IPS DF 6.9 (cell line): ENCODE results near the gene CCDC106.

Experiments
- DNase-seq: peaks from one replicate; pipeline ENCODE4 v3.0.0-alpha.2; 2013; ENCODE audit warnings: low read depth, low spot score
- H3K27ac ChIP-seq: one replicate; pipeline ENCODE4 v1.5.1; 2013; ENCODE audit warnings: low read length, control low read depth
- H3K27me3 ChIP-seq: 2 replicates; pipeline ENCODE4 v1.6.1; 2013; ENCODE audit warnings: mild to moderate bottlenecking, low read length; ENCODE audit not compliant: control insufficient read depth, insufficient read depth
- H3K36me3 ChIP-seq: 2 replicates; pipeline ENCODE4 v1.6.1; 2013; ENCODE audit warnings: low read length; ENCODE audit not compliant: control insufficient read depth, insufficient read depth
- H3K4me1 ChIP-seq: 2 replicates; pipeline ENCODE4 v1.6.1; 2013; ENCODE audit warnings: low read length; ENCODE audit not compliant: control insufficient read depth, insufficient read depth
- H3K4me3 ChIP-seq: 2 replicates; pipeline ENCODE4 v1.5.1; 2013; ENCODE audit warnings: mild to moderate bottlenecking, low read length
- H3K9me3 ChIP-seq: 2 replicates; pipeline ENCODE4 v1.6.1; 2013; ENCODE audit warnings: low read length, inconsistent platforms; ENCODE audit not compliant: control insufficient read depth, insufficient read depth
- WGBS: extraction: QIAGEN DNeasy Blood & Tissue Kit; methylation state at CpG from one replicate; pipeline ENCODE4 v1.1.7; 2013; ENCODE audit warnings: mixed read lengths, missing lambda C conversion rate; ENCODE audit not compliant: insufficient read length, insufficient coverage; 5-methylcytosine and 5-hydroxymethylcytosine counted together

CCDC106 gene

GRCh38 chr19:55670280-55671053 lies 22.5 kb downstream of the CCDC106 start:
- Histone ChIP-seq H3K9me3 (no peaks in the 10 kb centered on the region), H3K27ac (no peak overlapping the region), H3K36me3 (peaks cover 43% of the 10 kb centered on the region), H3K4me3 (no peak overlapping the region), H3K4me1 (no peaks in the 10 kb centered on the region), H3K27me3 (no peaks in the 10 kb centered on the region)
- WGBS, result no CpG with 5 or more reads among the region's 23 CpGs
- no peak for DNase-seq

GRCh38 chr19:55671054-55671378 lies 23.0 kb downstream of the CCDC106 start:
- Histone ChIP-seq H3K9me3 (no peaks in the 10 kb centered on the region), H3K27ac (no peak overlapping the region), H3K36me3 (peaks cover 40% of the 10 kb centered on the region), H3K4me3 (no peak overlapping the region), H3K4me1 (no peaks in the 10 kb centered on the region), H3K27me3 (no peaks in the 10 kb centered on the region)
- DNase-seq, result no peak
- no CpG with 5 or more reads among the region's 2 CpGs for WGBS

- H3K4me3 ChIP-seq, result no peak overlapping the region
- no peaks in the 10 kb centered on the region for H3K9me3 ChIP-seq
- no peaks in the 10 kb centered on the region for H3K4me1 ChIP-seq
- DNase-seq, result no peak
- peaks cover 26% of the 10 kb centered on the region for H3K36me3 ChIP-seq
- WGBS, result no CpG with 5 or more reads among the region's 5 CpGs
- no peaks in the 10 kb centered on the region for H3K27me3 ChIP-seq
- H3K27ac ChIP-seq, result no peak overlapping the region
Measured at GRCh38 chr19:55672418-55672817, 24.4 kb downstream of the CCDC106 start.

- Histone ChIP-seq H3K36me3 (peaks cover 21% of the 10 kb centered on the region), H3K4me3 (no peak overlapping the region), H3K27me3 (no peaks in the 10 kb centered on the region), H3K27ac (no peak overlapping the region), H3K4me1 (no peaks in the 10 kb centered on the region), H3K9me3 (no peaks in the 10 kb centered on the region)
- WGBS, result no CpG with 5 or more reads among the region's 9 CpGs
- no peak for DNase-seq
Measured at GRCh38 chr19:55673465-55673864, 25.5 kb downstream of the CCDC106 start.

- Histone ChIP-seq H3K4me1 (no peaks in the 10 kb centered on the region), H3K9me3 (no peaks in the 10 kb centered on the region), H3K27ac (no peak overlapping the region), H3K36me3 (peaks cover 19% of the 10 kb centered on the region), H3K4me3 (no peak overlapping the region), H3K27me3 (no peaks in the 10 kb centered on the region)
- no CpG with 5 or more reads among the region's 15 CpGs for WGBS
- no peak for DNase-seq
Measured at GRCh38 chr19:55673889-55674288, 25.9 kb downstream of the CCDC106 start.

GRCh38 chr19:55674459-55674840 lies 26.4 kb downstream of the CCDC106 start:
- Histone ChIP-seq H3K27ac (no peak overlapping the region), H3K36me3 (peaks cover 14% of the 10 kb centered on the region), H3K4me1 (no peaks in the 10 kb centered on the region), H3K4me3 (peak overlapping the region; percentile 92; the same call in 1 of the 2 replicates), H3K27me3 (no peaks in the 10 kb centered on the region), H3K9me3 (no peaks in the 10 kb centered on the region)
- DNase-seq, result no peak
- WGBS, result no CpG with 5 or more reads among the region's 17 CpGs

- H3K4me3 ChIP-seq, result peak within 1 kb of the TSS; percentile 92
- no peaks in the 10 kb centered on the region for H3K4me1 ChIP-seq
- no peaks in the 10 kb centered on the region for H3K27me3 ChIP-seq
- DNase-seq, result peak; percentile 78
- WGBS, result no CpG with 5 or more reads among the region's 101 CpGs
- H3K27ac ChIP-seq, result no peak within 1 kb of the TSS
- H3K36me3 ChIP-seq, result peaks cover 13% of the 10 kb centered on the region
- no peaks in the 10 kb centered on the region for H3K9me3 ChIP-seq
Measured at GRCh38 chr19:55674841-55675660, 27.0 kb downstream of the CCDC106 start, which contains the start of gene EPN1. EPN1 (plus strand) TSS chr19:55675226; CDS start chr19:55678628, 3,402 bp downstream.

GRCh38 chr19:55675661-55676354 lies 27.8 kb downstream of the CCDC106 start:
- Histone ChIP-seq H3K36me3 (peaks cover 14% of the 10 kb centered on the region; the same call in 1 of the 2 replicates), H3K27ac (no peak overlapping the region), H3K4me1 (no peaks in the 10 kb centered on the region; the same call in 1 of the 2 replicates), H3K27me3 (no peaks in the 10 kb centered on the region), H3K4me3 (peak overlapping the region; percentile 92; the same call in 1 of the 2 replicates), H3K9me3 (no peaks in the 10 kb centered on the region)
- DNase-seq, result no peak
- no CpG with 5 or more reads among the region's 16 CpGs for WGBS

- DNase-seq, result no peak
- H3K27me3 ChIP-seq, result no peaks in the 10 kb centered on the region
- no peak overlapping the region for H3K27ac ChIP-seq
- H3K4me1 ChIP-seq, result no peaks in the 10 kb centered on the region; the same call in 1 of the 2 replicates
- WGBS, result no CpG with 5 or more reads among the region's 5 CpGs
- no peaks in the 10 kb centered on the region for H3K9me3 ChIP-seq
- peaks cover 16% of the 10 kb centered on the region; the same call in 1 of the 2 replicates for H3K36me3 ChIP-seq
- no peak overlapping the region for H3K4me3 ChIP-seq
Measured at GRCh38 chr19:55676383-55676782, 28.4 kb downstream of the CCDC106 start.

- H3K36me3 ChIP-seq, result peaks cover 16% of the 10 kb centered on the region; the same call in 1 of the 2 replicates
- no peaks in the 10 kb centered on the region for H3K27me3 ChIP-seq
- no peak overlapping the region for H3K27ac ChIP-seq
- no CpG with 5 or more reads among the region's 7 CpGs for WGBS
- no peaks in the 10 kb centered on the region for H3K9me3 ChIP-seq
- H3K4me1 ChIP-seq, result no peaks in the 10 kb centered on the region; the same call in 1 of the 2 replicates
- DNase-seq, result no peak
- H3K4me3 ChIP-seq, result no peak overlapping the region
Measured at GRCh38 chr19:55676889-55677505, 29.0 kb downstream of the CCDC106 start.
